Subcutaneous adipose tissue (tissue), 4 donors: ENCODE measurements around the gene ACADSB. TPM values are rescaled to one million over a fixed set of nuclear protein-coding genes. Genes with fewer than 3 reads are reported as not detected.

Experiments
- CTCF ChIP-seq: fragments of 450-650 bp; IDR thresholded peaks from one replicate; pipeline ENCODE4 v1.5.1; 2016; ENCODE audit warnings: low read depth, mild to moderate bottlenecking, control low read depth, antibody characterized with exemption, moderate library complexity
- total RNA-seq, 4 donors: library from RNA; depleted of rRNA; stranded (reverse); fragments of >200 nt; gene quantifications; one replicate each; pipeline ENCODE4 v1.1.0, GENCODE V29; 2016

ACADSB gene
- total RNA-seq, 4 donors from 2014 or later: 15.6 to 25.6 (median 19.6) TPM

GRCh38 chr10:123100030-123100762, 91.4 kb downstream of the ACADSB start:
- TF ChIP-seq CTCF: no peak

GRCh38 chr10:123101872-123102271, 93.1 kb downstream of the ACADSB start:
- TF ChIP-seq CTCF: no peak

GRCh38 chr10:123102673-123103072, 93.9 kb downstream of the ACADSB start:
- TF ChIP-seq CTCF: no peak

GRCh38 chr10:123103944-123104343, 95.1 kb downstream of the ACADSB start:
- TF ChIP-seq CTCF: no peak

Other genes with a start within 250 kb of the ACADSB start
- under 1 TPM in 3 of 4 donors, not detected in 1; 0.44 to 0.85 (median 0.49) TPM for gene CUZD1, start 163.1 kb upstream of the ACADSB start, total RNA-seq
- 1 to 10 TPM in 3 of 4 donors, not detected in 1; 1.5 to 4.8 (median 1.9) TPM for gene FAM24B, start 129.4 kb upstream of the ACADSB start, total RNA-seq
- not detected for gene FAM24A, start 98.4 kb upstream of the ACADSB start, total RNA-seq
- 10 to 100 TPM in 1 of 4 donors, 1 to 10 TPM in 3; 4.3 to 10.8 (median 7.0) TPM for gene C10orf88, start 54.8 kb upstream of the ACADSB start, total RNA-seq
- gene PSTK, start 28.6 kb upstream of the ACADSB start, total RNA-seq: 1 to 10 TPM; 2.4 to 6.2 (median 3.0) TPM
- 10 to 100 TPM; 10.4 to 16.0 (median 14.0) TPM for gene IKZF5, start 211 bp upstream of the ACADSB start, total RNA-seq
- not detected for gene HMX3, start 127.0 kb downstream of the ACADSB start, total RNA-seq
- not detected for gene HMX2, start 139.1 kb downstream of the ACADSB start, total RNA-seq
- 100 to 1,000 TPM in 2 of 4 donors, 10 to 100 TPM in 2; 78.0 to 129 (median 95.9) TPM for gene BUB3, start 145.4 kb downstream of the ACADSB start, total RNA-seq